Thyroid gland (tissue), 4 donors: ENCODE data around the gene ZC3HAV1L. TPM values are rescaled to one million over a fixed set of nuclear protein-coding genes. Genes with fewer than 3 reads are reported as not detected.
A peak's percentile ranks its signal among the peaks of the same experiment; 100 is the strongest.
"Not testable (repeated sequence)": the region's sequence is repeated elsewhere in the genome, so short reads cannot be mapped to it uniquely, and the experiment has no call there.

Experiments used
- DNase-seq, 2 donors: peaks; one replicate each; pipeline ENCODE4 v3.0.0-alpha.2; 2019
- H3K27ac ChIP-seq, 3 donors: fragments of 200-600 bp; sonication (generic); 1 replicate in 2 of 3; 2 replicates in 1 of 3; pipeline ENCODE4 v1.5.1; 2016 to 2019; ENCODE audit warnings: mild to moderate bottlenecking in 1 of 3, moderate library complexity in 1 of 3
- H3K27me3 ChIP-seq: fragments of 200-600 bp; sonication (generic); one replicate; pipeline ENCODE4 v1.5.1; 2019
- H3K36me3 ChIP-seq, 2 donors: fragments of 200-600 bp; sonication (generic); one replicate each; pipeline ENCODE4 v1.5.1; 2016 to 2019
- H3K4me1 ChIP-seq, 2 donors: fragments of 200-600 bp; sonication (generic); one replicate each; pipeline ENCODE4 v1.5.1; 2017 to 2019
- H3K4me3 ChIP-seq, 3 donors: fragments of 200-600 bp; sonication (generic); replicated peaks in 1 of 3; 1 replicate in 2 of 3; 2 replicates in 1 of 3; pipeline ENCODE4 v1.5.1; 2016; ENCODE audit warnings: mild to moderate bottlenecking in 1 of 3
- H3K9me3 ChIP-seq: fragments of 200-600 bp; sonication (generic); one replicate; pipeline ENCODE4 v1.5.1; 2017
- POLR2A ChIP-seq, 2 donors: fragments of 450-650 bp; IDR thresholded peaks; one replicate each; pipeline ENCODE4 v1.6.1; 2017; ENCODE audit warnings: antibody characterized with exemption in 2 of 2, mild to moderate bottlenecking in 2 of 2, moderate library complexity in 1 of 2
- whole genome bisulfite sequencing, 2 donors: methylation state at CpG; one replicate each; pipeline ENCODE4 v1.1.5; 2017; 5-methylcytosine and 5-hydroxymethylcytosine counted together
- intact Hi-C: fragments of 100-400 bp; cut with DNase I; formaldehyde crosslinking; loops from one replicate; pipeline ENCODE4 v1.15.1; 2023
- total RNA-seq, 4 donors: library from RNA; depleted of rRNA; stranded (reverse); fragments of >200 nt; gene quantifications; one replicate each; pipeline ENCODE4 v1.2.3, GENCODE V29; 2016
- TF ChIP-seq, protein P1 (sequence below), 6 experiments: fragments of 200-600 bp in 3 of 6; fragments of 450-650 bp in 3 of 6; sonication (generic) in 3 of 6; IDR thresholded peaks; one replicate each; pipeline ENCODE4 v1.5.1; 2016 to 2019; ENCODE audit warnings: antibody characterized with exemption in 6 of 6, mild to moderate bottlenecking in 2 of 6, inconsistent platforms in 1 of 6, moderate library complexity in 1 of 6

The ZC3HAV1L gene
- total RNA-seq, 4 donors from 2014 or later = 31.7 to 73.7 (median 45.5) TPM

DNA sequence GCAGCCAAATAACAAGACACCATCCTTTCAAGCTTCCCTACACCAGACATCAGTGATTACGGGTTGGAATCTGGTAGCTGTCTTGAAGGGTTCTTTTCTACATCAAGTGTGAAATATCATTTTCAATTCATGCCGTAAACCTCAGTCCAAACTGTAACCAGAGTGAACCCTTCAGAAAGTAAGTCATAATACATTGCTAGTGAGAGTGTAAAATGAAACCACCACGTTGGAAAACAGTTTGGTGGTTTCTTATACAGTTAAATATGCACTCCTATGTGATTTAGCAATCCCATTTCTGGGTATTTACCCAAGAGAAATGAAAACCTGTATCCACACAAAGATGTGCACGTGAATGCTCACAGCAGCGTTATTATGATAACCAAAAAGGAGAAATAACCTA is 25.6 kb upstream of the ZC3HAV1L start:
- Histone ChIP-seq H3K4me1 (no peaks in the 10 kb centered on the region), H3K4me3 (no peak overlapping the region), H3K36me3 (peaks cover 32 to 52% of the 10 kb centered on the region in 2 donors), H3K27me3 (no peaks in the 10 kb centered on the region), H3K27ac (no peak overlapping the region), H3K9me3 (no peaks in the 10 kb centered on the region)
- no peak for DNase-seq
- 86 to 88% methylated on average over 5 of the region's 5 CpGs for WGBS, 2 donors
- intact Hi-C loops = no loop called here
- TF ChIP-seq, protein P1, sequence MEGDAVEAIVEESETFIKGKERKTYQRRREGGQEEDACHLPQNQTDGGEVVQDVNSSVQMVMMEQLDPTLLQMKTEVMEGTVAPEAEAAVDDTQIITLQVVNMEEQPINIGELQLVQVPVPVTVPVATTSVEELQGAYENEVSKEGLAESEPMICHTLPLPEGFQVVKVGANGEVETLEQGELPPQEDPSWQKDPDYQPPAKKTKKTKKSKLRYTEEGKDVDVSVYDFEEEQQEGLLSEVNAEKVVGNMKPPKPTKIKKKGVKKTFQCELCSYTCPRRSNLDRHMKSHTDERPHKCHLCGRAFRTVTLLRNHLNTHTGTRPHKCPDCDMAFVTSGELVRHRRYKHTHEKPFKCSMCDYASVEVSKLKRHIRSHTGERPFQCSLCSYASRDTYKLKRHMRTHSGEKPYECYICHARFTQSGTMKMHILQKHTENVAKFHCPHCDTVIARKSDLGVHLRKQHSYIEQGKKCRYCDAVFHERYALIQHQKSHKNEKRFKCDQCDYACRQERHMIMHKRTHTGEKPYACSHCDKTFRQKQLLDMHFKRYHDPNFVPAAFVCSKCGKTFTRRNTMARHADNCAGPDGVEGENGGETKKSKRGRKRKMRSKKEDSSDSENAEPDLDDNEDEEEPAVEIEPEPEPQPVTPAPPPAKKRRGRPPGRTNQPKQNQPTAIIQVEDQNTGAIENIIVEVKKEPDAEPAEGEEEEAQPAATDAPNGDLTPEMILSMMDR (IDR thresholded peaks at IDR 0.05) = no peak
- no peak for TF ChIP-seq POLR2A (IDR thresholded peaks at IDR 0.05)

DNA sequence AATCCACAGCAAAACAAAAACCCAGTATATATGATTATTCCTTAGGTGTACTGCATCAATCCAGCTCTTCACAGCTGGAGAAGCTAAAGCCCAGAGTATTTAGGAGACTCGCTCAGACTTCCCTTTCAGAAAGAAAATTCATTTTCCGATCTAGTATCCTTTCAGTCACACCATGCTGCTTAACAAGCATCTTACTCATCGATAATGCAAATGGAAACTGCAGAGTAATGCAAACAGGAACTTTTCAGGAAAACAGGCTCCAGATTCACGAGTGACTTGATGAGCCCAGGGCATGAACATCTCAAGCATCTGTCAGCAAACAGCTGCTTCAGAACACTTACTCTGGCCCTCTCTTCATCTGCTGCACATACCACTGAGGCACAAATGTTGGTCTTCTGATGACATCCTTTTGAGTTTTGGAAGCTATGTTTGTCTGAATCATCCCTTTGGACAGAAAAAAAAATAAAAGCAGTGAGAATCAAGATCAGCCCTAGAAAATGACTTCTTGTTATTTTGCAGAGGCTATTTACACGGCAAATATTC is 24.9 kb upstream of the ZC3HAV1L start:
- TF ChIP-seq, protein P1 (IDR thresholded peaks at IDR 0.05) = no peak
- TF ChIP-seq POLR2A (IDR thresholded peaks at IDR 0.05) = no peak
- 87 to 88% methylated on average over 5 of the region's 5 CpGs for WGBS, 2 donors
- no peak overlapping the region for H3K27ac ChIP-seq
- intact Hi-C loops = no loop called here
- H3K27me3 ChIP-seq = no peaks in the 10 kb centered on the region
- no peaks in the 10 kb centered on the region for H3K4me1 ChIP-seq
- H3K4me3 ChIP-seq = no peak overlapping the region
- DNase-seq = no peak
- no peaks in the 10 kb centered on the region for H3K9me3 ChIP-seq
- H3K36me3 ChIP-seq = peaks cover 26 to 48% of the 10 kb centered on the region in 2 donors

DNA sequence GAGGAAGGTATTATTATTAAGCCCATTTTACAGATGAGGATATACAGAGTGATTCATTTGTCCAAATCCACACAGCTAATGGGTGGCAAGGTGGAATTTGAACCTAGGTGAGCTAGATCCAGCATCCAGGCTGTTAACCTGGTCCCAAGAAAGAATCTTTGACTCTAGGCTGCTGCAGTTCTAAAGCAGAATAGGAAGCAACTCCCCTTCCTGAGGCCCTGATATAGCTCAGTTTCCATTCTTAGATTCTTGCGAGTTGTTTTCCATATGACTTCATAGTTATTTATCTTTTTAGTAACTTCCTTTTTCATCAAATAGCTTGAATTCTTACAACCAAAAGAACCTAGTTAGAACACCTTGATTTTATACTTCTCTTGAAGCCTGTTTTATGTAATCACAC is 24.1 kb upstream of the ZC3HAV1L start:
- H3K9me3 ChIP-seq = no peaks in the 10 kb centered on the region
- no peak overlapping the region for H3K4me3 ChIP-seq
- TF ChIP-seq, protein P1 (IDR thresholded peaks at IDR 0.05) = no peak
- no peak for TF ChIP-seq POLR2A (IDR thresholded peaks at IDR 0.05)
- no peak for DNase-seq
- 70 to 77% methylated on average over 1 of the region's 1 CpG for WGBS, 2 donors
- no peaks in the 10 kb centered on the region for H3K27me3 ChIP-seq
- peak overlapping the region in 1 of 3 donors; percentile 32 for H3K27ac ChIP-seq
- intact Hi-C loops = no loop called here
- H3K36me3 ChIP-seq = peaks cover 28 to 41% of the 10 kb centered on the region in 2 donors
- no peaks in the 10 kb centered on the region for H3K4me1 ChIP-seq

DNA sequence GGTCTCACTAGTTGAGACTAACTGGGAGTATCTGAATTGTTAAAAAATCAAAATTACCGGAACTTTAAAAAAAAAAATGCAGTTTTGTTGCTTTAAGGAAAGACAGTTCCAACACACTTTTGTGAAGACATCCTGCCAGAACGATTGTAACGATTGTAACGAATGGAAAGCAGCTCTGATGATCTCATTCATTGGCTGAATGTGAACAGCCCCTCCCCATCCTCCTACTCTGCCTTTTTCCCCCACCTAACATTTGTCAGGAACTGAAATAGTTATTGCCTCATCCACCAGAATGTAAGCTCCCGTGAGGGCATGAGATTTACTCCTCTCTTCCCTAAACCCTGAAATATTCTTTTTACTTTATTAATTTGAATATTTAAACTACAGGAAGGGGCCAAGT is 23.1 kb upstream of the ZC3HAV1L start:
- intact Hi-C loops = no loop called here
- H3K4me1 ChIP-seq = no peaks in the 10 kb centered on the region
- no peak overlapping the region for H3K4me3 ChIP-seq
- WGBS, 2 donors = 61 to 68% methylated on average over 5 of the region's 5 CpGs
- TF ChIP-seq, protein P1 (IDR thresholded peaks at IDR 0.05) = no peak
- TF ChIP-seq POLR2A (IDR thresholded peaks at IDR 0.05) = no peak
- no peak for DNase-seq
- H3K9me3 ChIP-seq = no peaks in the 10 kb centered on the region
- H3K27me3 ChIP-seq = no peaks in the 10 kb centered on the region
- peaks cover 29 to 39% of the 10 kb centered on the region in 2 donors for H3K36me3 ChIP-seq
- peak overlapping the region in 1 of 3 donors; percentile 32 for H3K27ac ChIP-seq

DNA sequence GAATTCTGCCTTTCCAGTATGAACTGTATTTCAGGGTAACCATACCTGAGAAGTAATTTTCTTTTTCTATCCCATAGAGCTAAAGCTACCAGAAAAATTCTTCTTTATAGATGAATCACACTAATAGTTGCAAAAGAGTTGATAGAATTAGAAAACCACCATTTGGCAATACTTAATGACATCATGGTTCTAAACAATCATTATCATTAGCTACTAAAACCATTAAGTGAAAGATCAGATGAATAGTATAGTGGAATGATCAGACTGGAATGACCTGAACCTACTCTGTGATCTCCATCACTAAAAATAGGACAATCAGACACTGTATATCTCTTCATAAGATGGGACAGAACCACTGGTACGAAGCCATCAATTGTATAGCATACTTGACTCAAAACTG is 19.8 kb upstream of the ZC3HAV1L start:
- Histone ChIP-seq H3K9me3 (no peaks in the 10 kb centered on the region), H3K27ac (no peak overlapping the region), H3K36me3 (peaks cover 37 to 39% of the 10 kb centered on the region in 2 donors), H3K4me1 (no peaks in the 10 kb centered on the region), H3K4me3 (no peak overlapping the region), H3K27me3 (no peaks in the 10 kb centered on the region)
- 93 to 100% methylated on average over 1 of the region's 1 CpG for WGBS, 2 donors
- DNase-seq = no peak
- TF ChIP-seq, protein P1 (IDR thresholded peaks at IDR 0.05) = no peak
- no peak for TF ChIP-seq POLR2A (IDR thresholded peaks at IDR 0.05)
- intact Hi-C loops = no loop called here

DNA sequence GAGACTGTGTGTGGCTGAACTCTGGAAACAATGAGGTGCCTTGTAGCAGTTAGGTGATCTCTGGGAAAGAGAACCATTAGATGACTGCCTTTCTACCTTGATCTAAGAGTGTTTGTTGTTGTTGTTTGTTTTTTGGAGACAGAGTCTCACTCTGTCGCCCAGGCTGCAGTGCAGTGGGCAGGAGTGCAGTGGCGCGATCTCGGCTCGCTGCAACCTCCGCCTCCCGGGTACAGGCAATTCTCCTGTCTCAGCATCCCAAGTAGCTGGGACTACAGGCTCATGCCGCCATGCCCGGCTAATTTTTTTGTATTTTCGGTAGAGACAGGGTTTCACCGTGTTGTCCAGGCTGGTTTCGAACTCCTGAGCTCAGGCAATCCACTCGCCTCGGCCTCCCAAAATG is 18.8 kb upstream of the ZC3HAV1L start:
- DNase-seq, H3K27ac ChIP-seq, H3K9me3 ChIP-seq, H3K27me3 ChIP-seq, H3K4me3 ChIP-seq, H3K4me1 ChIP-seq, intact Hi-C loops: not testable (repeated sequence)
- H3K36me3 ChIP-seq = peaks cover 39 to 43% of the 10 kb centered on the region in 2 donors
- 97 to 99% methylated on average over 14 of the region's 14 CpGs for WGBS, 2 donors
